B cell (primary cell): ENCODE data around the gene GNAS. TPM values are rescaled to one million over a fixed set of nuclear protein-coding genes. Genes with fewer than 3 reads are reported as not detected.

ENCODE experiments used
- ATAC-seq: fragments of 200-7000 bp; cut with Tn5 transposase; one replicate; pipeline ENCODE4 v1.10.0; 2021; ENCODE audit warnings: low read depth, mild to moderate bottlenecking, moderate number of reproducible peaks, moderate library complexity
- CTCF ChIA-PET: fragments of 350-600 bp; sonication (Branson Sonifier 250); formaldehyde crosslinking; loops from one replicate; lab custom pipeline; 2021; ENCODE audit warnings: antibody characterized with exemption, inconsistent platforms; lab: Charles Lee
- POLR2A ChIA-PET: fragments of 350-600 bp; sonication (Branson Sonifier 250); formaldehyde crosslinking; loops from one replicate; lab custom pipeline; 2021; ENCODE audit warnings: antibody characterized with exemption; lab: Charles Lee
- DNase-seq: peaks from one replicate; pipeline ENCODE4 v3.0.0; 2013
- H2AFZ ChIP-seq: 2 replicates; pipeline ENCODE4 v1.6.1; 2012; ENCODE audit warnings: mild to moderate bottlenecking, low read depth, low read length; ENCODE audit not compliant: insufficient read depth, poor library complexity, severe bottlenecking
- H3K27ac ChIP-seq, 2 donors: 1 replicate in 1 of 2; 2 replicates in 1 of 2; pipeline ENCODE4 v1.5.1; 2012 to 2013; ENCODE audit warnings: low read length in 2 of 2, mild to moderate bottlenecking in 2 of 2, moderate library complexity in 1 of 2
- H3K27me3 ChIP-seq, 4 experiments: fragments of 200-600 bp in 1 of 4; sonication (generic) in 1 of 4; replicated peaks in 1 of 4; 1 replicate in 2 of 4; 2 replicates in 2 of 4; pipeline versions ENCODE4 v1.6.1 to v1.7.0; 2013 to 2016; ENCODE audit warnings: low read length in 3 of 4, mild to moderate bottlenecking in 2 of 4, mixed read lengths in 1 of 4, moderate library complexity in 1 of 4; ENCODE audit not compliant: insufficient read depth in 4 of 4, control insufficient read depth in 3 of 4; ENCODE audit errors: control extremely low read depth in 1 of 4
- H3K36me3 ChIP-seq, 2 experiments: replicated peaks in 1 of 2; 1 replicate in 1 of 2; 2 replicates in 1 of 2; pipeline versions ENCODE4 v1.6.1 to v1.7.1; 2013; ENCODE audit warnings: low read length in 1 of 2; ENCODE audit not compliant: insufficient read depth in 2 of 2, control insufficient read depth in 1 of 2; ENCODE audit errors: control extremely low read depth in 1 of 2, extremely low read depth in 1 of 2
- H3K4me1 ChIP-seq, 2 donors: fragments of 200-600 bp in 1 of 2; sonication (generic) in 1 of 2; 1 replicate in 1 of 2; 2 replicates in 1 of 2; pipeline versions ENCODE4 v1.5.1 to v1.6.1; 2013 to 2017; ENCODE audit warnings: low read length in 2 of 2; ENCODE audit not compliant: control insufficient read depth in 2 of 2, insufficient read depth in 2 of 2
- H3K4me2 ChIP-seq: replicated peaks from 2 replicates; pipeline ENCODE3; 2012; ENCODE audit warnings: mild to moderate bottlenecking, low read depth, low read length; ENCODE audit not compliant: poor library complexity, severe bottlenecking
- H3K4me3 ChIP-seq, 5 experiments: fragments of 200-600 bp in 1 of 5; sonication (generic) in 1 of 5; 1 replicate in 3 of 5; 2 replicates in 2 of 5; pipeline versions ENCODE4 v1.5.1 to v1.7.0; 2011 to 2016; ENCODE audit warnings: low read length in 4 of 5, mild to moderate bottlenecking in 4 of 5, low read depth in 2 of 5, control low read depth in 1 of 5, moderate library complexity in 1 of 5; ENCODE audit not compliant: insufficient read depth in 1 of 5; ENCODE audit errors: control extremely low read depth in 1 of 5, extremely low read depth in 1 of 5
- H3K79me2 ChIP-seq: fragments of 200-600 bp; sonication (generic); one replicate; pipeline ENCODE4 v1.6.0; 2016; ENCODE audit warnings: low read length; ENCODE audit not compliant: control insufficient read depth, insufficient read depth
- H3K9ac ChIP-seq: fragments of 200-600 bp; sonication (generic); 2 replicates; pipeline ENCODE4 v1.6.1; 2017; ENCODE audit warnings: mild to moderate bottlenecking, low read length, moderate library complexity
- H3K9me3 ChIP-seq, 3 donors: one replicate each; pipeline versions ENCODE4 v1.6.1 to v1.7.1; 2013; ENCODE audit warnings: low read length in 2 of 3; ENCODE audit not compliant: control insufficient read depth in 2 of 3, insufficient read depth in 1 of 3; ENCODE audit errors: control extremely low read depth in 1 of 3
- H4K20me1 ChIP-seq: 2 replicates; pipeline ENCODE4 v1.6.0; 2012; ENCODE audit warnings: mild to moderate bottlenecking, low read length; ENCODE audit not compliant: insufficient read depth, control insufficient read depth, poor library complexity, severe bottlenecking
- H3K27ac Mint-ChIP-seq: one replicate; pipeline ENCODE4 v1.8.0; 2021; ENCODE audit warnings: mixed read lengths
- H3K27me3 Mint-ChIP-seq: one replicate; pipeline ENCODE4 v1.8.0; 2021; ENCODE audit warnings: mixed read lengths
- H3K4me1 Mint-ChIP-seq: one replicate; pipeline ENCODE4 v1.8.0; 2021; ENCODE audit warnings: mixed read lengths
- H3K4me3 Mint-ChIP-seq: one replicate; pipeline ENCODE4 v1.8.0; 2021; ENCODE audit warnings: mixed read lengths
- H3K9me3 Mint-ChIP-seq: one replicate; pipeline ENCODE4 v1.8.0; 2022; ENCODE audit warnings: mixed read lengths; ENCODE audit not compliant: insufficient read depth
- CTCF ChIP-seq: fragments of 200-600 bp; IDR thresholded peaks from one replicate; pipeline ENCODE4 v1.8.0; 2022; ENCODE audit warnings: antibody characterized with exemption, mild to moderate bottlenecking
- EZH2 ChIP-seq: IDR thresholded peaks from 2 replicates; pipeline ENCODE4 v1.6.1; 2012; ENCODE audit warnings: borderline replicate concordance, low read depth, mild to moderate bottlenecking, moderate library complexity, low read length; ENCODE audit not compliant: insufficient read depth, poor library complexity, severe bottlenecking
- WGBS: methylation state at CpG from one replicate; pipeline ENCODE4 v1.1.5; 2013; ENCODE audit warnings: missing lambda C conversion rate; ENCODE audit not compliant: insufficient coverage; 5-methylcytosine and 5-hydroxymethylcytosine counted together
- intact Hi-C: fragments of 100-400 bp; cut with micrococcal nuclease; formaldehyde crosslinking; loops from one replicate; pipeline ENCODE4 v1.10.0; 2022
- polyA plus RNA-seq: library from polyadenylated mRNA; depleted of rRNA; stranded (reverse); fragments of >200 nt; gene quantifications from 2 replicates; pipeline ENCODE4 v1.2.3, GENCODE V29; 2012
- total RNA-seq, 2 donors: library from RNA; stranded (reverse); fragments of 120-200 nt in 1 of 2; gene quantifications; 1 replicate in 1 of 2; 2 replicates in 1 of 2; pipeline versions ENCODE4 v1.2.3 to v1.2.4, GENCODE V29; 2013 to 2022

The GNAS gene
- total and polyA plus RNA-seq, 2 donors (not counting 1 experiment from before 2014, with no cell fraction given), result 714 to 1,181 TPM

GRCh38 chr20:58913079-58913478, 60.6 kb downstream of the GNAS start:
- Histone ChIP-seq H3K27ac (no peak overlapping the region), H3K27me3 (no peaks in the 10 kb centered on the region), H3K4me2 (no peak overlapping the region), H3K79me2 (peaks cover 16% of the 10 kb centered on the region), H2AFZ (no peak overlapping the region), H3K4me3 (no peak overlapping the region), H4K20me1 (no peaks in the 10 kb centered on the region), H3K36me3 (peaks cover 0 to 39% of the 10 kb centered on the region in 2 experiments), H3K9me3 (no peaks in the 10 kb centered on the region), H3K9ac (no peak overlapping the region), H3K4me1 (peaks cover 12 to 16% of the 10 kb centered on the region in 2 donors)
- POLR2A ChIA-PET, result no interaction called here
- no peak overlapping the region for H3K4me3 Mint-ChIP-seq
- no peaks in the 10 kb centered on the region for H3K27me3 Mint-ChIP-seq
- 92% methylated on average over 4 of the region's 4 CpGs for whole genome bisulfite sequencing
- peaks cover 27% of the 10 kb centered on the region for H3K4me1 Mint-ChIP-seq
- intact Hi-C loops, result no loop called here
- TF ChIP-seq EZH2 (no peak), CTCF (no peak)
- no peaks in the 10 kb centered on the region for H3K9me3 Mint-ChIP-seq
- no peak overlapping the region for H3K27ac Mint-ChIP-seq
- no peak for DNase-seq
- no peak for ATAC-seq
- CTCF ChIA-PET, result interaction anchor here (1.1 kb wide), 1 partner anchor 24 kb away, joined by 3 read pairs; no protein-coding TSS in a partner anchor

GRCh38 chr20:58918621-58919020, 66.1 kb downstream of the GNAS start:
- H3K4me1 ChIP-seq, result no peaks in the 10 kb centered on the region
- no peak overlapping the region for H3K4me3 ChIP-seq
- H3K27ac ChIP-seq, result no peak overlapping the region
- TF ChIP-seq EZH2 (no peak), CTCF (no peak)
- H3K9me3 ChIP-seq, result no peaks in the 10 kb centered on the region
- no peak overlapping the region for H2AFZ ChIP-seq
- H4K20me1 ChIP-seq, result no peaks in the 10 kb centered on the region
- no peak overlapping the region for H3K4me2 ChIP-seq
- ChIA-PET CTCF (no interaction called here), POLR2A (no interaction called here)
- Mint-ChIP-seq H3K4me3 (no peak overlapping the region), H3K27ac (no peak overlapping the region), H3K9me3 (no peaks in the 10 kb centered on the region), H3K4me1 (no peaks in the 10 kb centered on the region), H3K27me3 (no peaks in the 10 kb centered on the region)
- H3K27me3 ChIP-seq, result no peaks in the 10 kb centered on the region
- H3K9ac ChIP-seq, result no peak overlapping the region
- 72% methylated on average over 2 of the region's 6 CpGs for WGBS
- DNase-seq, result no peak
- intact Hi-C loops, result no loop called here
- no peak for ATAC-seq
- H3K36me3 ChIP-seq, result no peaks in the 10 kb centered on the region
- no peaks in the 10 kb centered on the region for H3K79me2 ChIP-seq
